ENCODE results near the gene C10orf90.

DNA sequence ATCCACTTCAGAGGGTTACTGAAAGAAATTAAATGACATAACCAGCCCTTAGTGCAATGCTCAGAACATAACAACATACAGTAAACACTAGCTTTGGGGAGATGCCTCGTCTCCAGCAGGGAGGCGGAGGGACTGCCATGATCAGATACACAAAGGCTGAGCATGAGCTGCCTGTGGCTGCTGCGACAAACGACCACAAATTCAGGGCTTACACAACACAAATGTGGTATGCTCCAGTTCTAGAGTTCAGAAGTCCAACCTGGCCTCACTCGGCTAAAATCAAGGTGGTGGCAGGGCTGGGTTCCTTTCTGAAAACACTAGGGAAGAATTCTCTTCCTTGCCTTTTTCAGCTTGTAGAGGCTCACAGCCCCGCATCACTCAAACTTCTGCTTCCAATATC lies 154.0 kb downstream of the C10orf90 start:
- TF ChIP-seq CTCF (IDR thresholded peaks at IDR 0.05; ENCODE audit: low read length), result no peak
- no peak for TF ChIP-seq EZH2 (IDR thresholded peaks at IDR 0.05; ENCODE audit: borderline replicate concordance, low read length)
